Tibial artery (tissue), 4 donors: ENCODE data around the gene GUCY2D.

ENCODE experiments used
- DNase-seq, 2 donors: peaks; one replicate each; pipeline ENCODE4 v3.0.0-alpha.2; 2019
- H3K27ac ChIP-seq, 2 donors: fragments of 200-600 bp; sonication (generic) in 1 of 2; 1 replicate in 1 of 2; 2 replicates in 1 of 2; pipeline ENCODE4 v1.5.1; 2018 to 2019; ENCODE audit warnings: mild to moderate bottlenecking in 1 of 2
- H3K27me3 ChIP-seq, 2 donors: fragments of 200-600 bp; sonication (generic) in 1 of 2; one replicate each; pipeline versions ENCODE4 v1.5.1 to v1.6.0; 2016 to 2019
- H3K36me3 ChIP-seq, 3 donors: fragments of 200-600 bp; sonication (generic) in 2 of 3; one replicate each; pipeline ENCODE4 v1.5.1; 2016 to 2019; ENCODE audit warnings: mild to moderate bottlenecking in 2 of 3
- H3K4me1 ChIP-seq, 4 donors: fragments of 200-600 bp; sonication (generic) in 2 of 4; 1 replicate in 3 of 4; 2 replicates in 1 of 4; pipeline ENCODE4 v1.5.1; 2016 to 2019
- H3K4me3 ChIP-seq, 2 donors: fragments of 200-600 bp; sonication (generic) in 1 of 2; 1 replicate in 1 of 2; 2 replicates in 1 of 2; pipeline ENCODE4 v1.5.1; 2018 to 2019; ENCODE audit warnings: mild to moderate bottlenecking in 2 of 2
- H3K9me3 ChIP-seq, 3 donors: fragments of 200-600 bp; sonication (generic) in 1 of 3; one replicate each; pipeline ENCODE4 v1.5.1; 2016 to 2019
- CTCF ChIP-seq, 2 experiments: fragments of 200-600 bp in 1 of 2; fragments of 450-650 bp in 1 of 2; IDR thresholded peaks; one replicate each; pipeline ENCODE4 v1.5.1; 2017 to 2019; ENCODE audit warnings: antibody characterized with exemption in 2 of 2, mild to moderate bottlenecking in 1 of 2, moderate library complexity in 1 of 2
- intact Hi-C: fragments of 100-400 bp; cut with DNase I; formaldehyde crosslinking; loops from one replicate; pipeline ENCODE4 v1.15.0; 2023; ENCODE audit warnings: low total_unique reads

GUCY2D gene

GRCh38 chr17:7974638-7975131 lies 27.7 kb upstream of the GUCY2D start:
- Histone ChIP-seq H3K4me1 (no peaks in the 10 kb centered on the region), H3K27ac (no peak overlapping the region), H3K36me3 (no peaks in the 10 kb centered on the region), H3K4me3 (no peak overlapping the region), H3K27me3 (peaks cover 0 to 23% of the 10 kb centered on the region in 2 donors), H3K9me3 (peaks cover 0 to 22% (median 17%) of the 10 kb centered on the region in 3 donors)
- intact Hi-C loops, result no loop called here
- no peak for DNase-seq
- TF ChIP-seq CTCF (IDR thresholded peaks at IDR 0.05), result no peak

GRCh38 chr17:7977039-7977438 lies 25.4 kb upstream of the GUCY2D start:
- intact Hi-C loops, result no loop called here
- no peak for TF ChIP-seq CTCF (IDR thresholded peaks at IDR 0.05)
- no peak for DNase-seq

GRCh38 chr17:7977805-7978204 lies 24.6 kb upstream of the GUCY2D start:
- Histone ChIP-seq H3K4me1 (no peaks in the 10 kb centered on the region), H3K27me3 (peaks cover 0 to 25% of the 10 kb centered on the region in 2 donors), H3K27ac (no peak overlapping the region), H3K9me3 (peaks cover 0 to 22% (median 17%) of the 10 kb centered on the region in 3 donors), H3K4me3 (no peak overlapping the region), H3K36me3 (no peaks in the 10 kb centered on the region)
- intact Hi-C loops, result no loop called here
- no peak for DNase-seq
- TF ChIP-seq CTCF (IDR thresholded peaks at IDR 0.05), result no peak

More at GRCh38 chr17:7977039-7977438, 25.4 kb upstream of the GUCY2D start:
- peaks cover 0 to 24% of the 10 kb centered on the region in 2 donors for H3K27me3 ChIP-seq
- H3K4me3 ChIP-seq, result no peak overlapping the region
- peaks cover 0 to 22% (median 17%) of the 10 kb centered on the region in 3 donors for H3K9me3 ChIP-seq
- no peaks in the 10 kb centered on the region for H3K36me3 ChIP-seq
- H3K4me1 ChIP-seq, result no peaks in the 10 kb centered on the region
- no peak overlapping the region for H3K27ac ChIP-seq

GRCh38 chr17:7982173-7982572 lies 20.2 kb upstream of the GUCY2D start:
- Histone ChIP-seq H3K36me3 (no peaks in the 10 kb centered on the region), H3K27ac (no peak overlapping the region), H3K4me3 (no peak overlapping the region), H3K4me1 (no peaks in the 10 kb centered on the region), H3K9me3 (no peaks in the 10 kb centered on the region), H3K27me3 (peaks cover 0 to 48% of the 10 kb centered on the region in 2 donors)
- intact Hi-C loops, result loop anchor here (10.0 kb wide), 1 partner anchor 237 kb away; no protein-coding TSS in a partner anchor
- no peak for DNase-seq
- TF ChIP-seq CTCF (IDR thresholded peaks at IDR 0.05), result no peak

DNA sequence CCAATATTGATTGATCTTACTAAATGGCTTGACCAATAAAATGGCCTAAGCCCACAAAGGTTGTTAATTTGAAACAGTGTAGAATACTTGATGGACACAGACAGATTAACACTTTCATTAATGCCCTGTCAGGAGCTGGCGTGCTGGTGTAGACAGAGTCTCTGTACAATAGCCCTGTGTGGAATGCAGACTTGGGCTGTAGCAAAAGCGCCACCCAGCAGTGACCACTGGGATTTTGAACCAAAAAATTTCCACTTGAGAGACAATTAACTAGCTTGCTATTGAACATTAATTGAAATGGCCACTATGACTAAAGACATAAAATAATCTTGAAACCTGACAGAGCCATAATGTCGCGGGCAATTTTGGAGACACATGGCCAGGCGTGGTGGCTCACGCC lies 19.7 kb upstream of the GUCY2D start:
- Histone ChIP-seq H3K27me3 (peaks cover 0 to 53% of the 10 kb centered on the region in 2 donors), H3K36me3 (no peaks in the 10 kb centered on the region), H3K4me3 (no peak overlapping the region), H3K27ac (no peak overlapping the region), H3K4me1 (no peaks in the 10 kb centered on the region), H3K9me3 (no peaks in the 10 kb centered on the region)
- no peak for DNase-seq
- TF ChIP-seq CTCF (IDR thresholded peaks at IDR 0.05), result no peak
- intact Hi-C loops, result loop anchor here (10.0 kb wide), 1 partner anchor 238 kb away; no protein-coding TSS in a partner anchor
